ENCODE measurements around the gene LAMTOR2. TPM values are rescaled to one million over a fixed set of nuclear protein-coding genes. Genes with fewer than 3 reads are reported as not detected.

LAMTOR2 gene
- total and polyA plus RNA-seq, 9 of the 15 experiments (the other 6 are each of a cell fraction or from before 2014, with no cell fraction given): 39.0 to 161 (median 74.6) TPM

- TF ChIP-seq, protein P1, sequence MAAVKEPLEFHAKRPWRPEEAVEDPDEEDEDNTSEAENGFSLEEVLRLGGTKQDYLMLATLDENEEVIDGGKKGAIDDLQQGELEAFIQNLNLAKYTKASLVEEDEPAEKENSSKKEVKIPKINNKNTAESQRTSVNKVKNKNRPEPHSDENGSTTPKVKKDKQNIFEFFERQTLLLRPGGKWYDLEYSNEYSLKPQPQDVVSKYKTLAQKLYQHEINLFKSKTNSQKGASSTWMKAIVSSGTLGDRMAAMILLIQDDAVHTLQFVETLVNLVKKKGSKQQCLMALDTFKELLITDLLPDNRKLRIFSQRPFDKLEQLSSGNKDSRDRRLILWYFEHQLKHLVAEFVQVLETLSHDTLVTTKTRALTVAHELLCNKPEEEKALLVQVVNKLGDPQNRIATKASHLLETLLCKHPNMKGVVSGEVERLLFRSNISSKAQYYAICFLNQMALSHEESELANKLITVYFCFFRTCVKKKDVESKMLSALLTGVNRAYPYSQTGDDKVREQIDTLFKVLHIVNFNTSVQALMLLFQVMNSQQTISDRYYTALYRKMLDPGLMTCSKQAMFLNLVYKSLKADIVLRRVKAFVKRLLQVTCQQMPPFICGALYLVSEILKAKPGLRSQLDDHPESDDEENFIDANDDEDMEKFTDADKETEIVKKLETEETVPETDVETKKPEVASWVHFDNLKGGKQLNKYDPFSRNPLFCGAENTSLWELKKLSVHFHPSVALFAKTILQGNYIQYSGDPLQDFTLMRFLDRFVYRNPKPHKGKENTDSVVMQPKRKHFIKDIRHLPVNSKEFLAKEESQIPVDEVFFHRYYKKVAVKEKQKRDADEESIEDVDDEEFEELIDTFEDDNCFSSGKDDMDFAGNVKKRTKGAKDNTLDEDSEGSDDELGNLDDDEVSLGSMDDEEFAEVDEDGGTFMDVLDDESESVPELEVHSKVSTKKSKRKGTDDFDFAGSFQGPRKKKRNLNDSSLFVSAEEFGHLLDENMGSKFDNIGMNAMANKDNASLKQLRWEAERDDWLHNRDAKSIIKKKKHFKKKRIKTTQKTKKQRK (IDR thresholded peaks at IDR 0.05; ENCODE audit: borderline replicate concordance, low read depth, low read length): no peak
- TF ChIP-seq NCOA1 (IDR thresholded peaks at IDR 0.05; ENCODE audit: low read depth) (no peak), FOXJ3 (CRISPR knock-in tag; IDR thresholded peaks at IDR 0.05) (no peak), ESRRB (CRISPR knock-in tag; IDR thresholded peaks at IDR 0.05; ENCODE audit: borderline replicate concordance) (no peak), HNRNPH1 (optimal IDR thresholded peaks at IDR 0.05; ENCODE audit: low read depth, low read length) (no peak), HMGXB4 (CRISPR knock-in tag; IDR thresholded peaks at IDR 0.05) (no peak), ZNF24 (IDR thresholded peaks at IDR 0.05) (no peak), HES1 (IDR thresholded peaks at IDR 0.05; ENCODE audit: low read depth) (no peak), ZNF398 (CRISPR knock-in tag; IDR thresholded peaks at IDR 0.05) (no peak), NR1H2 (CRISPR knock-in tag; IDR thresholded peaks at IDR 0.05) (no peak), ETV6 (IDR thresholded peaks at IDR 0.05; ENCODE audit: borderline replicate concordance in 1 of 2, low read depth in 2 of 2, low read length in 1 of 2) (no peak), ETV6 (CRISPR knock-in tag; IDR thresholded peaks at IDR 0.05; ENCODE audit: borderline replicate concordance) (no peak), CHCHD3 (CRISPR knock-in tag; IDR thresholded peaks at IDR 0.05) (0 out of 2 replicates have a peak, but pooled peaks have one; percentile 35), ZNF717 (CRISPR knock-in tag; IDR thresholded peaks at IDR 0.05) (no peak)
- TF ChIP-seq, protein P2, sequence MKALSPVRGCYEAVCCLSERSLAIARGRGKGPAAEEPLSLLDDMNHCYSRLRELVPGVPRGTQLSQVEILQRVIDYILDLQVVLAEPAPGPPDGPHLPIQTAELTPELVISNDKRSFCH (CRISPR knock-in tag; IDR thresholded peaks at IDR 0.05): no peak
- TF ChIP-seq, protein P2 (tag; IDR thresholded peaks at IDR 0.05): no peak
- TF ChIP-seq, protein P3, sequence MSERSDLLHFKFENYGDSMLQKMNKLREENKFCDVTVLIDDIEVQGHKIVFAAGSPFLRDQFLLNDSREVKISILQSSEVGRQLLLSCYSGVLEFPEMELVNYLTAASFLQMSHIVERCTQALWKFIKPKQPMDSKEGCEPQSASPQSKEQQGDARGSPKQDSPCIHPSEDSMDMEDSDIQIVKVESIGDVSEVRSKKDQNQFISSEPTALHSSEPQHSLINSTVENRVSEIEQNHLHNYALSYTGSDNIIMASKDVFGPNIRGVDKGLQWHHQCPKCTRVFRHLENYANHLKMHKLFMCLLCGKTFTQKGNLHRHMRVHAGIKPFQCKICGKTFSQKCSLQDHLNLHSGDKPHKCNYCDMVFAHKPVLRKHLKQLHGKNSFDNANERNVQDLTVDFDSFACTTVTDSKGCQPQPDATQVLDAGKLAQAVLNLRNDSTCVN (CRISPR knock-in tag; IDR thresholded peaks at IDR 0.05): no peak
Observed at GRCh38 chr1:156054500-156055280, at the start of gene LAMTOR2 (continued).
